HCEC 1CT (cell line): ENCODE measurements around the gene NUDT17.
"Not testable (repeated sequence)": the region's sequence is repeated elsewhere in the genome, so short reads cannot be mapped to it uniquely, and the experiment has no call there.

ENCODE experiments used
- DNase-seq: peaks from one replicate; pipeline ENCODE4 v3.0.0-alpha.2; 2017

The NUDT17 gene

GRCh38 chr1:145845514-145846161, at the start of gene NUDT17:
NUDT17 (plus strand) TSS chr1:145845630; CDS start chr1:145845641, 11 bp downstream.
- DNase-seq, result peak; percentile 68

DNA sequence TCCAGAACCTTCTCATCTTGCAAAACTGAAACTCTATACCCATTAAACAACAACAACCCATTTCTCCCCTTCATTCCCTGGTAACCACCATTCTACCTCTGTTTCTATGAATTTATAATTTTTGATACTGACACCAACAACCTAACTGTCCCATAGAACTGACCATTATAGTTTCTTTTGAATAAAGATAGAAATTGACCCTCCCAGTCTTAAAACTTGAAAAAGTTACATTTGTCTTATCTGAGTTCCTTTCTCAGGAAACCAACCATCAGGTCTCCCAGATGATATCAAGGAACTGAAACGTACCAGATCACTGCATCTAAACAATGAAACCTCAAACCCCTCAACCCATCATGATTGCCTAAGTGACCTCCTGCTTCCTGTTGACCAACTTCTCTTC, 48.7 kb upstream of the NUDT17 start:
- no peak for DNase-seq

DNA sequence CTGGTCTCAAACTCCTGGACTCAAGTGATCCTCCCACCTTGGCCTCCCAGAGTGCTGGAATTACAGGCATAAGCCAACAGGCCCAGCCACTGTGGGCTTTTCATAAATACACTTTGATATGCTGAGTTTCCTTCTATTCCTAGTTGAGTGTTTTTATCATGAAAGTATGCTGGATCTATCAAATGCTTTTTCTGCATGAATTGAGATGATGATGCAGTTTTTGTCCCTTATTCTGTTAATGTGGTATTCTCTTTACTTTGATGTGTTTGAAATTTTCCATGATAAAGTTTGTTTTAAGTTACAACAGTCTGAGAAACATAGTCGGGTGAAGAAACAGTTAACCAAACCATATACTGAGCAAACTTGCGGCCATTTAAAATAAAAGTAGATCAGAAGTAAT, 45.6 kb upstream of the NUDT17 start:
- DNase-seq, result no peak

GRCh38 chr1:145804235-145805045, 41.0 kb upstream of the NUDT17 start:
- no peak for DNase-seq

- DNase-seq, result peak; percentile 14
These were observed 40.4 kb upstream of the NUDT17 start for GRCh38 chr1:145805057-145805456.

GRCh38 chr1:145806408-145806807, 39.0 kb upstream of the NUDT17 start:
- no peak for DNase-seq

DNA sequence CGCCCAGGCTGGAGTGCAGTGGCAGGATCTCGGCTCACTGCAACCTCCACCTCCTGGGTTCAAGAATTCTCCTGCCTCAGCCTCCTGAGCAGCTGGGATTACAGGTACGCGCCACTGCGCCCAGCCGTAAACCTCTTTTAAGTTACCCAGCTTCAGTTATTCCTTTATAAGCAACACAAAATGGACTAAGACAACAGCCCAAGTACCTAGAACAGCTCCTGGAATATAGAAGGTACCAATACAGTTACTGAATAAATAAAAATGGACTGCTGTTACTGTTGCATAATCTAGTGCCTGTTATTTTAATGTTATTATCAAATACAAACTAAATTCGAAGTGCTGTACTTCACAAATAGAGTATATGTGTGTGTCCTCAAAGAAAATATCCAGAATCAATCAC, 38.6 kb upstream of the NUDT17 start:
- no peak for DNase-seq

- not testable (repeated sequence) for DNase-seq
These were observed 32.2 kb upstream of the NUDT17 start for GRCh38 chr1:145812977-145813810.

- peak; percentile 59 for DNase-seq
These were observed 27.3 kb upstream of the NUDT17 start for GRCh38 chr1:145818095-145818494.

- not testable (repeated sequence) for DNase-seq
These were observed 22.6 kb upstream of the NUDT17 start for GRCh38 chr1:145822779-145823331.

DNA sequence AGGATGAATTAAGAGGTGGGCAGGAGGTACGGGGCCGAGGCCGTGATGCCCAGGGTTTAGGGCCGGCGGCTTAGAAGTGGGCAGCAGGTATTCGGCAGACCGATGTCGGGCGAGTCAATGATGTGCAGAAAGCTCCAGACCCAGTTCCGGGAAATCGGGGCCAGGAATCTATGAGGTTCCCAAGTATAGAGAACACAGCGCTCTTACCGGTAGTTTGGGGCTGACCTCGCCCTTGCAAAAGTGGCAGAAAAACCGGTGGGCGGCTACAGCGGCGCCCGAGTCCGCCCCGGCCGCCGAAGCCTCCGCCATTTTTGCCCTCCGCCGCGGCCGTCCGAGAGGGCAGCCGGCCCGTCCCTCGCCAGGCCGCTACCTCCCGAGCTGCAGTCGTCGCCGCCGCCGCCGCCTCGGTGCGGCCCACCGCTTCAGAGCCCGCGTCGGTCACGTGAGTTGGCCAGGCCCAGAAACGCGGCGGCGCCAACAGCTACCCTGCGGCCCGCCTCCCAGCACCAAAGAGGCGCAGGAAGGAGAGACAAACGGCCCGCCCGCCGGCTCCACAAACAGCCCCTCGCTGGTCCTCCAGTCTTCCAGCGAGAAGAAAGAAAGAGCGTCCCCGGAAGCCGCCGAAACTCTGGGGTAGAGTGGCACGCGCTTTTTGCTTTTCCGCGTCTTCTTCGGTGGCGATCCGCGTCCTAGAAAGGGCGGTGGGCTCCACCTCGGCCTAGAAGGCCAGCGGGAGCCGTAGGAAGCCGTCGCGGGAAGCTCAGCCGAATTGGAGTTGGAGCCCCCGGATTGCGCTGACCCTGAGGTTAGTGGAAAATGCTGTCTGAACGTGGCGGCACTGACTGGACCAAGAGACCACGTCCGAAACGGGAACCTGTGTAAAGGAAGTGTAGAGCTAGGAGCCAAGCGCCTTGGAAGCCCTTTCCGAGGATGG, 21.6 kb upstream of the NUDT17 start, which contains the start of the genes POLR3C and RNF115:
Gene POLR3C (plus strand): TSS at position 636 of the 934 bp plus-strand sequence. CDS start 1,577 bp downstream, outside the sequence.
Gene RNF115 (minus strand): TSS at position 531 of the 934 bp plus-strand sequence. CDS start 222 bp downstream, at position 309.
- DNase-seq, result peak; percentile 92

GRCh38 chr1:145824499-145824842, 21.0 kb upstream of the NUDT17 start:
- DNase-seq, result no peak

DNA sequence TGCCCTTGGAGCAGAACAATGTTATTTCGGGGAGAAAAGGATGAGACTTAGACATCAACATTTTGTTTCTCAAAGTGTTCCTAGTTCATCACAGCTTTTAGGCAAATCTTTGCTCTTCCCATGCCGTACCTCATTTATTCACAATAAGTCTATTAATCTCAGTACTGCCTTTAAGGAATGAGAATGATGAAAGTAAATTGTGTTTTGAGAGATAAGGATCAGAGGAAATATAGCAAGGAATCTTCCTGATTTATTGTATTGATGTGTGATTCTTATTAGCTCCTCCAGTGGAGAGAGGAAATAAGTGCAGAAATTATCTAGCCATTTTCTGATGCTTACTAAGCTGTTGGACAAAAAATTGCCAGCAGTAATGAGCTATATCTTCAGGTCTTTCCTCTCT, 19.4 kb upstream of the NUDT17 start:
- no peak for DNase-seq

DNA sequence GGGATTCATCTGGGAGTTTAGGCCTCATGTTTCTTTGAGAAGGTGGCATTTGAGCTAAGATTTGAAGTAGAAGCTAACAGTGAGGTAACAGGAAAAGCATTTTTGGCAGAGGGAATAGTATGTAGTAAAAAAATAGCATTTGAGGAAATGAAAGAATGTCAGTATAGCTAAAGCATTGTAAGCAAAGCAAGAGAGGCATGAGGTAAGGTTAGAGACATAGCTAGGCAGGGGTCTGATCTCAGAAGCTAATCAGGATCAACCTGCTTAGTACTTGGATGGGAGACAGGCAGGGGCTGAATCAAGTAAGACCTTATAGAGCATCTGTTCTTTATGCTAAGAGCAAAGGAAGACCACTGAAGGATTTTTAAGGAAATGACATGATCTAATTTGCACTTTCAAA, 17.5 kb upstream of the NUDT17 start:
- no peak for DNase-seq

- no peak for DNase-seq
These were observed 16.9 kb upstream of the NUDT17 start for GRCh38 chr1:145828367-145829026.

GRCh38 chr1:145830810-145831209, 14.6 kb upstream of the NUDT17 start:
- DNase-seq, result not testable (repeated sequence)

DNA sequence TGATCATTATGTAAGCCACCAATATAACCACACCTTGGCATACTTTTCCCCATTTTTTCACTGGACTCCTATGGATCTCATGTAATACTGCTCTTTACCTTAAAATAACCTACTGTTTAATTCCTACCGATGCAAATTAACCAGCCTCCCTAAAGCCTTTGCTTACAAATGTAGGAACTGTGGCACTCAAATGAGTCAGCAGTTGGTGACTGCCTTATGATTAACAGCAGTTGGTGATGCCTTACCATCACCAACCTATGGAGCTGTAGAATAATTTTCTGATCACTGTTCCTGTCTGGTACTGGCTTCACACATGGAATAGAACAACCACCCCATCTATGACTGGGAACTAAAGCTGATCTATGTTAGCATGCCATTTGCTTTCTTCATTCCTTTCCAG, 7.8 kb upstream of the NUDT17 start:
- DNase-seq, result no peak

DNA sequence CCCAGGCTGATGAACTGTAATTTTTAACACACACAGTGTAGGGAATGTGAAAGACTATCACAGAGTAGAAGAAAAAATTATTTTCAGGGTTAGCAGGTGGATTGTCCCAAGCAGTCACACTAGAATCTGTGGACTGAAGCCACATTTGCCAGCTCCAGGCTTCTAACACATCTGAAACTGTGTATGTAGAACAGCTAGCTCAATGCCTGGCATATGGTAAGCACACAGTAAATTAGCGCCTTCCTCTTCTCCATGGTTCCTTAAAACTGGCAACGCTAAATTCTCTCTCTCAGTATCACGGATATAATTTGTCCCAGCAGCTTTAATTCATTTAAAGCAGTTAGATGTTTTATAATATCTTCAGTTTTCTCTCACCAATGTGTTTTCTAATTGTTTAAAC, 2.4 kb upstream of the NUDT17 start:
- DNase-seq, result no peak

DNA sequence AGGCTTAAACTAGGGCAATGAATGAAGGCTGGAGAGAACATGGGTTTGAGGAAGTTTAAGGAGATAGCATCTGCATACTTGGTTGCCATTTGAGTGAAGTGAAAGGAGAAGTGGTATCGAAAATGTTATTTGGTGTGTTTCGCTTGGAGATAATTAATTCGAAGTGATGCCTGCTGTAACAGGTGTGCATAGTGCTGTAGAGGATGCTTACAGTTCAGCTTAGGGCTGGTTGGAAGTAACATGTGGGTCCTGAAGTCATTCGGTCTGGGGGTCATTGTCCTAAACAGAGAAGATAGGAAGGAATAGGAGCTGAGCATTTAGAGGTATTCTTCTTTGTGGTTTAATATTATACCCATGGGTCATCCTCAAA, 301 bp upstream of the NUDT17 start:
- DNase-seq, result no peak

DNA sequence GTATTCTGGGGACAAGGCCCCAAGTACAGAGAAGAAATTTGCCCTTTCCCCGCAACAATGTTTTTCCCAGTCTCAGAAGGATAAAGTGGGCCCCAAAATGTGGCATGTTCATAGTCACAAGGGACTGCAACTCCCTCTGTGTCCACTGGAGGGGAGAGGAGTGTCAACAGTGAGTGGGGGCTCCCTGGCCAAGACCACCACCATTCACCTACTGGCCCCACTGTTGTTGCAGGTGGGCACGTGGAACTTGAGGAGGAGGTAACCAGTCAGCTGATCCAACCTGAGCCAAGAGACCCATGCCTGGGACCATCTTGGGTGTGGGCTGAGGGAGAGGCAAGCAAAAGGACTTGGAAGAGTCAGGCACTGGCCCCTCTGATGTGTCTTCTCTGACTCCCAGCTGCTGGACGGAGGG, 777 bp downstream of the NUDT17 start:
- DNase-seq, result peak; percentile 18

DNA sequence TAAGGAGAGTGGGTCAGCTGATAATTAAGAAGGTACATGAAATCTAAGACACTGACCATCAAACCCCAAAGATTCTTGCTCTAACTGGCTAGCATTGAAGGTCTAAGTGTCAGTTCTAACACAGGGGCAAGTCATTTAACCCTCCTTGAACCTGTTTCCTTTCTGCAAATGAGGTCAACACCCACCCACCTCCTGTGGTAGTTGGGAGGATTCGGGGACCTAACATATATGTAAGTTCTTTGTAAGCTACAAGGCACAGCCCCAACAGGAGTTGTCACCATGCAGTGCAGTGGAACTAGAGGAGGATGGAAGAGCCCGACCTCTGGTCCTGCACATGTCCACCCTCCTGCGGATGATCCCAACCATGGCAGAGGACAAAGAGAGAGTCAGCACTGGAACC, 2.4 kb downstream of the NUDT17 start:
- DNase-seq, result no peak
